Measurements from ENCODE around the gene ZCCHC24. TPM values are rescaled to one million over a fixed set of nuclear protein-coding genes. Genes with fewer than 3 reads are reported as not detected.

ZCCHC24 gene
- total and polyA plus RNA-seq, 4 donors = 7.8 to 23.9 (median 14.8) TPM

DNA sequence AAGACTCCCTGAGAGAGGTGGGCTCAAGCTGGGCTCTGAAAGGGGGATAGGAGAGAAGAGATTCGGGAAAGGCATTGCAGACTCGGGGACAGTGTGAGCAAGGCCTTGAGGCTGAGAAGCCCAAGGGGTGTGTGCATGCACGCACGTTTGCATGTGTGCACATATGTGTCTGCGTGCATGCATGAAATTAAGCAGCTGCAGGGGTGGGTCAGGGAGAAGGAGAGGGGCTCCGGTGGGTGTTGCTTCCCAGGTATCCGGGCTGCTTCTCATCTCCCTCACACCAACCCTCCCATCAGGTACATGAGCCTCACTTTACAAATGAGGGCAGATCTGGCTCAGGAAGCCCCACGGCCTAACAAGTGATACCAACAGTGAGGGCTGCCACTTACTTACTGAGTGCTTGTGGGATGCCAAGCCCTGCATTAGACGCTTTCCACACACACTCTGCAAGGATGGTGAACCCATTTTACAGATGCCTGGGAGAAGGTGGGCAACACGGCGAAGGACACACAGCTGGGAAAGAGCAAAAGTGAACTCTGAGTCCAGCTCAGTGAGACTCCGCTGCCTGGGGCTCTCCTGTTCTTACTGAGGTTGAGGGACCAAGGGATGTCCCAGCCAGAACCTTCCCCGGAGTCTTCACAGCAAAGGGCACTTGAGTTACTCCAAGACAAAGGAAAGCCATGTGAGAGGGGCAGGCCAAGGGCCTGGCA is 26.4 kb downstream of the ZCCHC24 start:
- WGBS = 93% methylated on average over 13 of the region's 13 CpGs
- Histone ChIP-seq H3K36me3 (ENCODE audit: control insufficient read depth in 4 of 4, insufficient read depth in 3 of 4, low read depth in 1 of 4, low read length in 3 of 4) (peaks cover 0 to 23% (median 11%) of the 10 kb centered on the region in 4 donors), H3K27me3 (ENCODE audit: control insufficient read depth in 4 of 4, insufficient read depth in 4 of 4, low read length in 3 of 4) (no peaks in the 10 kb centered on the region), H3K4me3 (ENCODE audit: low read depth in 1 of 3, low read length in 3 of 3) (no peak overlapping the region), H3K27ac (ENCODE audit: low read depth in 1 of 2, low read length in 2 of 2) (no peak overlapping the region), H3K9ac (ENCODE audit: low read depth in 1 of 2, low read length in 2 of 2) (no peak overlapping the region), H3K9me3 (ENCODE audit: control insufficient read depth in 4 of 4, low read length in 3 of 4) (no peaks in the 10 kb centered on the region), H3K4me1 (ENCODE audit: control insufficient read depth in 4 of 4, insufficient read depth in 4 of 4, low read length in 3 of 4) (peaks cover 15 to 80% (median 61%) of the 10 kb centered on the region in 4 donors)
- TF ChIP-seq HNF4G (IDR thresholded peaks at IDR 0.05) (no peak), FOXA2 (IDR thresholded peaks at IDR 0.05) (no peak), JUND (IDR thresholded peaks at IDR 0.05) (no peak), EGR1 (IDR thresholded peaks at IDR 0.05; ENCODE audit: low read depth in 2 of 2) (no peak), MAX (IDR thresholded peaks at IDR 0.05) (no peak), CTCF (IDR thresholded peaks at IDR 0.05; ENCODE audit: low read depth, low read length, missing input control) (no peak), SP1 (IDR thresholded peaks at IDR 0.05) (no peak)
- TF ChIP-seq, protein P1, sequence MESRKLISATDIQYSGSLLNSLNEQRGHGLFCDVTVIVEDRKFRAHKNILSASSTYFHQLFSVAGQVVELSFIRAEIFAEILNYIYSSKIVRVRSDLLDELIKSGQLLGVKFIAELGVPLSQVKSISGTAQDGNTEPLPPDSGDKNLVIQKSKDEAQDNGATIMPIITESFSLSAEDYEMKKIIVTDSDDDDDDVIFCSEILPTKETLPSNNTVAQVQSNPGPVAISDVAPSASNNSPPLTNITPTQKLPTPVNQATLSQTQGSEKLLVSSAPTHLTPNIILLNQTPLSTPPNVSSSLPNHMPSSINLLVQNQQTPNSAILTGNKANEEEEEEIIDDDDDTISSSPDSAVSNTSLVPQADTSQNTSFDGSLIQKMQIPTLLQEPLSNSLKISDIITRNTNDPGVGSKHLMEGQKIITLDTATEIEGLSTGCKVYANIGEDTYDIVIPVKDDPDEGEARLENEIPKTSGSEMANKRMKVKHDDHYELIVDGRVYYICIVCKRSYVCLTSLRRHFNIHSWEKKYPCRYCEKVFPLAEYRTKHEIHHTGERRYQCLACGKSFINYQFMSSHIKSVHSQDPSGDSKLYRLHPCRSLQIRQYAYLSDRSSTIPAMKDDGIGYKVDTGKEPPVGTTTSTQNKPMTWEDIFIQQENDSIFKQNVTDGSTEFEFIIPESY (IDR thresholded peaks at IDR 0.05) = no peak
- DNase-seq (ENCODE audit: low spot score) = no peak

DNA sequence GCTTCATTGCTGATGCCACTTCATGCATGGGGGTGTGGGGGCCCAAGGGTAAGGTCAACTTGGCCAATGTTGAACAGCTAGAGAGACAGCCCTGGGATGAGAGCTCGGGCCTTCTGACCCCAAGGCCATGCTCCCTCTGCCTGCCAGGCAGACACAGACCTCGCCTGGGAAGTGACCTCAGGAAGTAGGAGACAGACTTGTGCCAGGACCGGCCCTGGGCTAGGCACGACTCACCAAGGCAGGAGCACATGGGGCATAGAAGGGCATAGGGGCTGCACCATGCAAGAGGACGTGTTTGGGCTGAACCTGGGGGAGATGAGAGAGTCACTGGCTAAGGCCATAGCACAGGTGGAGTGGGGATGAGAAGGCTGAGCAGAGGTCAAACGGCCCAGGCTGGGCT is 27.1 kb downstream of the ZCCHC24 start:
- H3K27ac ChIP-seq (ENCODE audit: low read depth in 1 of 2, low read length in 2 of 2) = peak overlapping the region; percentile 21 to 45
- no peak overlapping the region for H3K4me3 ChIP-seq (ENCODE audit: low read depth in 1 of 3, low read length in 3 of 3)
- DNase-seq (ENCODE audit: low spot score) = no peak
- no peaks in the 10 kb centered on the region for H3K9me3 ChIP-seq (ENCODE audit: control insufficient read depth in 4 of 4, low read length in 3 of 4)
- peaks cover 0 to 23% (median 11%) of the 10 kb centered on the region in 4 donors for H3K36me3 ChIP-seq (ENCODE audit: control insufficient read depth in 4 of 4, insufficient read depth in 3 of 4, low read depth in 1 of 4, low read length in 3 of 4)
- H3K9ac ChIP-seq (ENCODE audit: low read depth in 1 of 2, low read length in 2 of 2) = no peak overlapping the region
- 47% methylated on average over 6 of the region's 6 CpGs for WGBS
- TF ChIP-seq SP1 (IDR thresholded peaks at IDR 0.05) = no peak
- no peak for TF ChIP-seq GABPA (IDR thresholded peaks at IDR 0.05 in 1 of 2, conservative IDR thresholded peaks at IDR 0.05 in 1 of 2)
- TF ChIP-seq RXRA (IDR thresholded peaks at IDR 0.05) = peak in 1 of 2 donors; percentile 21
- peak in 1 of 2 donors; percentile 12 for TF ChIP-seq HNF4A (conservative IDR thresholded peaks at IDR 0.05)
- no peaks in the 10 kb centered on the region for H3K27me3 ChIP-seq (ENCODE audit: control insufficient read depth in 4 of 4, insufficient read depth in 4 of 4, low read length in 3 of 4)
- H3K4me1 ChIP-seq (ENCODE audit: control insufficient read depth in 4 of 4, insufficient read depth in 4 of 4, low read length in 3 of 4) = peaks cover 12 to 77% (median 63%) of the 10 kb centered on the region in 4 donors

DNA sequence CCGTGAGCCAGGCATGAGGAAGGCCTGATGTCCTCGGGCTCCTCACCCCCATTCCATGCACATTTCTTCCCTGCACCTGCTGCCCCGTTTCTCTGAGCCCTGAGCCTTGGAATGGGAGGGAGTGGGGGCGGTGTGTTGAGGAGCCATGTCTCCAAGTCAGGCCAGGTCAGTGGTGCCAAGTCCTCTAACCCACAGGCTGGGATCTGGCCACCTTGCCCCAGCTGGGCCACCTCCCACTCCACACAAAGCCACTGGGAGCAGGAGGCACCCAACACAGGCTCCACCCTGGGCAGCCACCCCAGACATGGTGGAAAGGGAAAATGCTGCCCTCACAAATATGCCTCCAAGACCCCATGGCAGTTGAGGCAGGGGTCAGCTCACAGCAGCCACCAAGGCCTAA is 27.7 kb downstream of the ZCCHC24 start:
- Histone ChIP-seq H3K27ac (ENCODE audit: low read depth in 1 of 2, low read length in 2 of 2) (peak overlapping the region in 1 of 2 donors; percentile 8), H3K36me3 (ENCODE audit: control insufficient read depth in 4 of 4, insufficient read depth in 3 of 4, low read depth in 1 of 4, low read length in 3 of 4) (peaks cover 0 to 23% (median 11%) of the 10 kb centered on the region in 4 donors), H3K9ac (ENCODE audit: low read depth in 1 of 2, low read length in 2 of 2) (no peak overlapping the region), H3K9me3 (ENCODE audit: control insufficient read depth in 4 of 4, low read length in 3 of 4) (no peaks in the 10 kb centered on the region), H3K4me1 (ENCODE audit: control insufficient read depth in 4 of 4, insufficient read depth in 4 of 4, low read length in 3 of 4) (peaks cover 7 to 73% (median 65%) of the 10 kb centered on the region in 4 donors), H3K27me3 (ENCODE audit: control insufficient read depth in 4 of 4, insufficient read depth in 4 of 4, low read length in 3 of 4) (no peaks in the 10 kb centered on the region), H3K4me3 (ENCODE audit: low read depth in 1 of 3, low read length in 3 of 3) (no peak overlapping the region)
- WGBS = 82% methylated on average over 4 of the region's 4 CpGs
- no peak for DNase-seq (ENCODE audit: low spot score)
- TF ChIP-seq TAF1 (conservative IDR thresholded peaks at IDR 0.05) (no peak), REST (IDR thresholded peaks at IDR 0.05) (no peak), MAX (IDR thresholded peaks at IDR 0.05) (no peak), NR2F2 (IDR thresholded peaks at IDR 0.05) (no peak)

All from liver (tissue), 9 donors.